Kidney (tissue), 14 donors: ENCODE data around the gene DTNBP1. TPM values are rescaled to one million over a fixed set of nuclear protein-coding genes. Genes with fewer than 3 reads are reported as not detected.

Experiments
- DNase-seq, 5 donors: peaks; one replicate each; pipeline ENCODE4 v3.0.0-alpha.2; 2013 to 2020
- FAIRE-seq: peaks from 2 replicates; lab custom pipeline; 2012; peaks lifted over from hg19 to GRCh38; lab: Jason Lieb, UNC
- H3K27ac ChIP-seq, 2 donors: one replicate each; pipeline ENCODE4 v1.7.0; 2013; ENCODE audit warnings: low read depth in 2 of 2, low read length in 2 of 2, inconsistent platforms in 1 of 2
- H3K27me3 ChIP-seq: one replicate; pipeline ENCODE4 v1.7.1; 2013; ENCODE audit warnings: low read length, inconsistent platforms; ENCODE audit not compliant: control insufficient read depth, insufficient read depth
- H3K36me3 ChIP-seq, 3 donors: one replicate each; pipeline versions ENCODE4 v1.7.0 to v1.7.1; 2013; ENCODE audit warnings: low read length in 3 of 3, control low read depth in 1 of 3, inconsistent platforms in 1 of 3; ENCODE audit not compliant: insufficient read depth in 3 of 3, control insufficient read depth in 2 of 3
- H3K4me1 ChIP-seq, 3 donors: one replicate each; pipeline versions ENCODE4 v1.7.0 to v1.7.1; 2013; ENCODE audit warnings: low read length in 3 of 3, inconsistent platforms in 1 of 3, low read depth in 1 of 3; ENCODE audit not compliant: control insufficient read depth in 2 of 3, insufficient read depth in 2 of 3
- H3K4me3 ChIP-seq, 3 donors: one replicate each; pipeline versions ENCODE4 v1.7.0 to v1.8.1; 2013; ENCODE audit warnings: low read length in 3 of 3, control low read depth in 1 of 3, inconsistent platforms in 1 of 3
- H3K9ac ChIP-seq, 3 donors: one replicate each; pipeline versions ENCODE4 v1.7.0 to v1.7.1; 2013; ENCODE audit warnings: low read length in 3 of 3, control low read depth in 1 of 3, inconsistent platforms in 1 of 3
- H3K9me3 ChIP-seq, 3 donors: one replicate each; pipeline versions ENCODE4 v1.7.0 to v1.7.1; 2013; ENCODE audit warnings: low read length in 3 of 3, control low read depth in 1 of 3, inconsistent platforms in 1 of 3; ENCODE audit not compliant: control insufficient read depth in 2 of 3, insufficient read depth in 1 of 3
- intact Hi-C: fragments of 100-400 bp; cut with DNase I; formaldehyde crosslinking; loops from one replicate; pipeline ENCODE4 v1.11.1; 2022
- polyA plus RNA-seq: library from polyadenylated mRNA; stranded (reverse); fragments of 350-450 nt; fragmentation: Illumina TruSeq; extraction: RNeasy Lipid Tissue Mini Kit (QIAGEN cat#74804); gene quantifications from one replicate; pipeline ENCODE4 v1.2.3, GENCODE V29; 2014; ENCODE audit warnings: low read depth, low replicate concordance; ENCODE audit not compliant: insufficient read depth
- total RNA-seq: library from RNA; stranded (reverse); fragmentation: NEBNext Ultra II Directional; extraction: Animal tissue kit (Norgen Biotek cat#: 25700); gene quantifications from one replicate; pipeline ENCODE4 v1.2.1, GENCODE V29; 2021
- TF ChIP-seq, protein P1 (sequence below): IDR thresholded peaks from 3 replicates; pipeline ENCODE4 v1.5.1; 2012; ENCODE audit warnings: mild to moderate bottlenecking, moderate library complexity, borderline replicate concordance; ENCODE audit not compliant: insufficient read depth; ENCODE audit errors: extremely low read depth
- donor health status: control.
- donor health status: control.
- donor health status: control.
- donor health status: control.
- donor health status: control.
- donor health status: DM: yes; HTN: yes; CAD: no.
- donor health status: Normal renal cell carcinoma (clear cell type).

DTNBP1 gene
- total and polyA plus RNA-seq, 2 donors from 2014 or later: 25.2 to 36.2 TPM

- Histone ChIP-seq H3K9me3 (no peaks in the 10 kb centered on the region), H3K4me3 (no peak overlapping the region), H3K9ac (no peak overlapping the region), H3K27ac (no peak overlapping the region), H3K36me3 (no peaks in the 10 kb centered on the region), H3K4me1 (peaks cover 5 to 16% (median 5%) of the 10 kb centered on the region in 3 donors), H3K27me3 (no peaks in the 10 kb centered on the region)
- TF ChIP-seq, protein P1, sequence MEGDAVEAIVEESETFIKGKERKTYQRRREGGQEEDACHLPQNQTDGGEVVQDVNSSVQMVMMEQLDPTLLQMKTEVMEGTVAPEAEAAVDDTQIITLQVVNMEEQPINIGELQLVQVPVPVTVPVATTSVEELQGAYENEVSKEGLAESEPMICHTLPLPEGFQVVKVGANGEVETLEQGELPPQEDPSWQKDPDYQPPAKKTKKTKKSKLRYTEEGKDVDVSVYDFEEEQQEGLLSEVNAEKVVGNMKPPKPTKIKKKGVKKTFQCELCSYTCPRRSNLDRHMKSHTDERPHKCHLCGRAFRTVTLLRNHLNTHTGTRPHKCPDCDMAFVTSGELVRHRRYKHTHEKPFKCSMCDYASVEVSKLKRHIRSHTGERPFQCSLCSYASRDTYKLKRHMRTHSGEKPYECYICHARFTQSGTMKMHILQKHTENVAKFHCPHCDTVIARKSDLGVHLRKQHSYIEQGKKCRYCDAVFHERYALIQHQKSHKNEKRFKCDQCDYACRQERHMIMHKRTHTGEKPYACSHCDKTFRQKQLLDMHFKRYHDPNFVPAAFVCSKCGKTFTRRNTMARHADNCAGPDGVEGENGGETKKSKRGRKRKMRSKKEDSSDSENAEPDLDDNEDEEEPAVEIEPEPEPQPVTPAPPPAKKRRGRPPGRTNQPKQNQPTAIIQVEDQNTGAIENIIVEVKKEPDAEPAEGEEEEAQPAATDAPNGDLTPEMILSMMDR: no peak
- no peak for FAIRE-seq
- DNase-seq: peak in 4 of 5 donors; percentile 51 to 86 (median 76)
- intact Hi-C loops: no loop called here
These were observed 93.5 kb downstream of the DTNBP1 start for GRCh38 chr6:15569035-15569995.

- Histone ChIP-seq H3K9me3 (no peaks in the 10 kb centered on the region), H3K27ac (no peak overlapping the region), H3K4me3 (no peak overlapping the region), H3K4me1 (peaks cover 0 to 11% (median 3%) of the 10 kb centered on the region in 3 donors), H3K27me3 (no peaks in the 10 kb centered on the region), H3K9ac (no peak overlapping the region), H3K36me3 (no peaks in the 10 kb centered on the region)
- FAIRE-seq (no peak), DNase-seq (peak in 1 of 5 donors; percentile 59)
- intact Hi-C loops: no loop called here
- TF ChIP-seq, protein P1: no peak
These were observed 99.9 kb downstream of the DTNBP1 start for GRCh38 chr6:15562977-15563376.

GRCh38 chr6:15561447-15562199 is 101.2 kb downstream of the DTNBP1 start:
- no peak overlapping the region for H3K27ac ChIP-seq
- H3K4me1 ChIP-seq: peaks cover 0 to 11% (median 6%) of the 10 kb centered on the region in 3 donors
- FAIRE-seq: no peak
- H3K4me3 ChIP-seq: no peak overlapping the region
- intact Hi-C loops: no loop called here
- no peaks in the 10 kb centered on the region for H3K9me3 ChIP-seq
- no peaks in the 10 kb centered on the region for H3K36me3 ChIP-seq
- H3K9ac ChIP-seq: no peak overlapping the region
- TF ChIP-seq, protein P1: no peak
- no peak for DNase-seq
- H3K27me3 ChIP-seq: no peaks in the 10 kb centered on the region
